HepG2 (cell line): Measurements from ENCODE around the gene CALU. TPM values are rescaled to one million over a fixed set of nuclear protein-coding genes. Genes with fewer than 3 reads are reported as not detected.

Source experiments
- ARNTL ChIP-seq: sonication (generic); formaldehyde crosslinking; IDR thresholded peaks from 2 replicates; pipeline ENCODE4 v1.4.0; 2020; ENCODE audit warnings: mild to moderate bottlenecking, missing genetic modification reagents
- GATA4 ChIP-seq: sonication (generic); IDR thresholded peaks from 2 replicates; pipeline ENCODE4 v1.6.1; 2016; ENCODE audit warnings: antibody characterized with exemption, low read depth, borderline replicate concordance
- GATAD1 ChIP-seq: IDR thresholded peaks from 2 replicates; pipeline ENCODE4 v1.6.1; 2016; ENCODE audit warnings: missing genetic modification reagents, missing compliant biosample characterization
- NFKB2 ChIP-seq: sonication (generic); formaldehyde crosslinking; IDR thresholded peaks from 2 replicates; pipeline ENCODE4 v1.4.0; 2020; ENCODE audit warnings: missing genetic modification reagents, borderline replicate concordance
- NONO ChIP-seq, 2 experiments: fragments of 450-650 bp in 1 of 2; sonication (generic) in 1 of 2; formaldehyde crosslinking in 1 of 2; IDR thresholded peaks in 1 of 2; conservative IDR thresholded peaks in 1 of 2; 2 replicates each; pipeline versions ENCODE4 v1.6.1 to v1.8.0; 2017 to 2022; ENCODE audit warnings: mild to moderate bottlenecking in 1 of 2, missing genetic modification reagents in 1 of 2, moderate library complexity in 1 of 2
- RXRA ChIP-seq: sonication (generic); formaldehyde crosslinking; IDR thresholded peaks from 2 replicates; pipeline ENCODE4 v1.5.1; 2020; ENCODE audit warnings: missing genetic modification reagents
- SMAD9 ChIP-seq: sonication (generic); formaldehyde crosslinking; IDR thresholded peaks from 2 replicates; pipeline ENCODE4 v1.5.1; 2020; ENCODE audit warnings: mild to moderate bottlenecking, missing genetic modification reagents
- SP1 ChIP-seq, 2 experiments: fragments of 450-650 bp in 1 of 2; sonication (generic) in 1 of 2; formaldehyde crosslinking in 1 of 2; IDR thresholded peaks; 2 replicates each; pipeline versions ENCODE4 v1.4.0 to v1.6.1; 2016 to 2020; ENCODE audit warnings: missing genetic modification reagents in 1 of 2
- TBL1XR1 ChIP-seq: fragments of 150-350 bp; IDR thresholded peaks from 2 replicates; pipeline ENCODE4 v1.6.1; 2014; ENCODE audit warnings: borderline replicate concordance, low read length; ENCODE audit not compliant: partially characterized antibody
- TSC22D2 ChIP-seq: sonication (generic); formaldehyde crosslinking; IDR thresholded peaks from 2 replicates; pipeline ENCODE4 v1.5.1; 2020; ENCODE audit warnings: missing genetic modification reagents, mild to moderate bottlenecking, borderline replicate concordance
- ZFY ChIP-seq: sonication (generic); formaldehyde crosslinking; IDR thresholded peaks from 2 replicates; pipeline ENCODE4 v1.4.0; 2020; ENCODE audit warnings: missing genetic modification reagents
- ZNF552 ChIP-seq: sonication (generic); formaldehyde crosslinking; IDR thresholded peaks from 2 replicates; pipeline ENCODE4 v1.9.0; 2022; ENCODE audit warnings: missing genetic modification reagents, mild to moderate bottlenecking, borderline replicate concordance
- ZNF691 ChIP-seq: sonication (generic); formaldehyde crosslinking; IDR thresholded peaks from 2 replicates; pipeline ENCODE4 v1.4.0; 2020; ENCODE audit warnings: missing genetic modification reagents, low read depth, mild to moderate bottlenecking, borderline replicate concordance
- polyA plus RNA-seq, 8 experiments: library from polyadenylated mRNA; depleted of rRNA in 3 of 8; stranded (reverse) in 7 of 8; unstranded in 1 of 8; fragments of >200 nt; fragmentation: Illumina TruSeq in 4 of 8; extraction: Trizol in 4 of 8; gene quantifications; 2 replicates each; pipeline versions ENCODE4 v1.2.1 to v1.2.3, GENCODE V29; 2011 to 2016; ENCODE audit warnings: low read depth in 4 of 8, missing spikeins in 1 of 8, mixed read lengths in 1 of 8; ENCODE audit not compliant: insufficient read depth in 1 of 8
- total RNA-seq, 5 experiments: library from RNA; depleted of rRNA; stranded (reverse); fragments of >200 nt; fragmentation: Illumina TruSeq; extraction: Trizol; gene quantifications; 2 replicates each; pipeline ENCODE4 v1.2.3, GENCODE V29; 2016; ENCODE audit warnings: low read depth in 1 of 5
- TF ChIP-seq, protein P1 (sequence below): sonication (generic); formaldehyde crosslinking; IDR thresholded peaks from 2 replicates; pipeline ENCODE4; 2020; ENCODE audit warnings: missing genetic modification reagents, mild to moderate bottlenecking, borderline replicate concordance
- TF ChIP-seq, protein P2 (sequence below): sonication (generic); formaldehyde crosslinking; IDR thresholded peaks from 2 replicates; pipeline ENCODE4 v1.9.0; 2021; ENCODE audit warnings: missing genetic modification reagents, borderline replicate concordance
- TF ChIP-seq, protein P3 (sequence below): sonication (generic); formaldehyde crosslinking; IDR thresholded peaks from 2 replicates; pipeline ENCODE4 v1.8.0; 2022; ENCODE audit warnings: missing genetic modification reagents, mild to moderate bottlenecking, moderate library complexity, borderline replicate concordance
- TF ChIP-seq, protein P4 (sequence below): sonication (generic); formaldehyde crosslinking; IDR thresholded peaks from 2 replicates; pipeline ENCODE4 v1.4.0; 2020; ENCODE audit warnings: missing genetic modification reagents

Gene CALU
- total and polyA plus RNA-seq, 2 of the 13 experiments (the other 11 are each of a cell fraction or from before 2014, with no cell fraction given) = 198 to 252 TPM

DNA sequence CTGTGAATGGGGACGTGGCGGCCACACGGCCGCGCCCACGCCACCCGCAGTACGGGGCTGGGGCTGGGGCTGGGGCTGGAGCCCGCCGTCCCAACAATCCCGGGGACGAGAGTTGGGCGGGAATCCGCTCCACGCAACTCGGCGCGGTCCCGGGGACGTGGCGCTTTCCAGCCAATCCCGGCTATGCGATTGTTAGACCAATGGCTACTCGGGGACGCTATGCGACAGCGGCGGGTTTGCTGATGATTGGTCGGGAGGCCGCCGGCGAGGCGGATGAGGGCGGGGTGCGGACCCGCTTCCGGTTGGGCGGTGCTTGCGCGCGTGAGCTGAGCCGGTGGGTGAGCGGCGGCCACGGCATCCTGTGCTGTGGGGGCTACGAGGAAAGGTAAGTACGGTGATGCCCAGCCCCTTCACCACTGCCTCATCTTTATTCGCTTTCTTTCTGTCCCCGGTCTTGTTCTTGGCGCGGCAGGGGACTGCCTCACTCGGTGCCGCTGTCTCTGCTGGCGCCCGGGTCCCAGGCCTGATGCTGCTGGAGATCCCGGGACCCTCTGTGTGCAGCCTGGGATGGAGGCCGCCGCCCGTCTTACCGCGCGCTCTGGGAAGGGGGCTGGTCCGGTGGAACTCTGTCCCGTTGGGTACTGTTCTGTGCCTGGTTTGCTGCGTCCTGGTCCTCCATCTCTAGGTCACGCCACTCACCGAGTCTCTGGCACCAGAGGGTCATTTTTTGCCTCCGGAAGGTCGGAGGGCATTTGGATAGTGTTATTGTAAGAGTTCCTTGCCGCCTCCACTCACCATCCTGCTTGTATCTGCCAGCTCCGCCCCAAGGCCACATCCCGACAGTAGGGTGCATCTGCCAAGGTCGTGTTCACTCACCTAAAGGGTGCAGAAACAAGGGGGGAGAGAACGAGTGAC, at the start of gene CALU (continued):
- TF ChIP-seq GATAD1 (CRISPR knock-in tag) = peak; percentile 85
- 0 out of 2 replicates have a peak, but pooled peaks have one; percentile 51 for TF ChIP-seq ZNF552 (CRISPR knock-in tag)
- no peak for TF ChIP-seq TBL1XR1
- TF ChIP-seq, protein P1, sequence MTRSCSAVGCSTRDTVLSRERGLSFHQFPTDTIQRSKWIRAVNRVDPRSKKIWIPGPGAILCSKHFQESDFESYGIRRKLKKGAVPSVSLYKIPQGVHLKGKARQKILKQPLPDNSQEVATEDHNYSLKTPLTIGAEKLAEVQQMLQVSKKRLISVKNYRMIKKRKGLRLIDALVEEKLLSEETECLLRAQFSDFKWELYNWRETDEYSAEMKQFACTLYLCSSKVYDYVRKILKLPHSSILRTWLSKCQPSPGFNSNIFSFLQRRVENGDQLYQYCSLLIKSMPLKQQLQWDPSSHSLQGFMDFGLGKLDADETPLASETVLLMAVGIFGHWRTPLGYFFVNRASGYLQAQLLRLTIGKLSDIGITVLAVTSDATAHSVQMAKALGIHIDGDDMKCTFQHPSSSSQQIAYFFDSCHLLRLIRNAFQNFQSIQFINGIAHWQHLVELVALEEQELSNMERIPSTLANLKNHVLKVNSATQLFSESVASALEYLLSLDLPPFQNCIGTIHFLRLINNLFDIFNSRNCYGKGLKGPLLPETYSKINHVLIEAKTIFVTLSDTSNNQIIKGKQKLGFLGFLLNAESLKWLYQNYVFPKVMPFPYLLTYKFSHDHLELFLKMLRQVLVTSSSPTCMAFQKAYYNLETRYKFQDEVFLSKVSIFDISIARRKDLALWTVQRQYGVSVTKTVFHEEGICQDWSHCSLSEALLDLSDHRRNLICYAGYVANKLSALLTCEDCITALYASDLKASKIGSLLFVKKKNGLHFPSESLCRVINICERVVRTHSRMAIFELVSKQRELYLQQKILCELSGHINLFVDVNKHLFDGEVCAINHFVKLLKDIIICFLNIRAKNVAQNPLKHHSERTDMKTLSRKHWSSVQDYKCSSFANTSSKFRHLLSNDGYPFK = peak; percentile 41; the same call in 1 of the 2 replicates
- TF ChIP-seq SP1 (IDR thresholded peaks at IDR 0.05) = no peak
- peak; percentile 63; the same call in 1 of the 2 replicates for TF ChIP-seq SP1 (CRISPR knock-in tag; IDR thresholded peaks at IDR 0.05)
- TF ChIP-seq NFKB2 (CRISPR knock-in tag) = peak; percentile 71
- TF ChIP-seq, protein P2, sequence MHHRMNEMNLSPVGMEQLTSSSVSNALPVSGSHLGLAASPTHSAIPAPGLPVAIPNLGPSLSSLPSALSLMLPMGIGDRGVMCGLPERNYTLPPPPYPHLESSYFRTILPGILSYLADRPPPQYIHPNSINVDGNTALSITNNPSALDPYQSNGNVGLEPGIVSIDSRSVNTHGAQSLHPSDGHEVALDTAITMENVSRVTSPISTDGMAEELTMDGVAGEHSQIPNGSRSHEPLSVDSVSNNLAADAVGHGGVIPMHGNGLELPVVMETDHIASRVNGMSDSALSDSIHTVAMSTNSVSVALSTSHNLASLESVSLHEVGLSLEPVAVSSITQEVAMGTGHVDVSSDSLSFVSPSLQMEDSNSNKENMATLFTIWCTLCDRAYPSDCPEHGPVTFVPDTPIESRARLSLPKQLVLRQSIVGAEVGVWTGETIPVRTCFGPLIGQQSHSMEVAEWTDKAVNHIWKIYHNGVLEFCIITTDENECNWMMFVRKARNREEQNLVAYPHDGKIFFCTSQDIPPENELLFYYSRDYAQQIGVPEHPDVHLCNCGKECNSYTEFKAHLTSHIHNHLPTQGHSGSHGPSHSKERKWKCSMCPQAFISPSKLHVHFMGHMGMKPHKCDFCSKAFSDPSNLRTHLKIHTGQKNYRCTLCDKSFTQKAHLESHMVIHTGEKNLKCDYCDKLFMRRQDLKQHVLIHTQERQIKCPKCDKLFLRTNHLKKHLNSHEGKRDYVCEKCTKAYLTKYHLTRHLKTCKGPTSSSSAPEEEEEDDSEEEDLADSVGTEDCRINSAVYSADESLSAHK (CRISPR knock-in tag) = no peak
- TF ChIP-seq SMAD9 (CRISPR knock-in tag) = no peak
- peak; percentile 35; the same call in 1 of the 2 replicates for TF ChIP-seq GATA4
- TF ChIP-seq ZNF691 (CRISPR knock-in tag) = 0 out of 2 replicates have a peak, but pooled peaks have one; percentile 49
- TF ChIP-seq, protein P3, sequence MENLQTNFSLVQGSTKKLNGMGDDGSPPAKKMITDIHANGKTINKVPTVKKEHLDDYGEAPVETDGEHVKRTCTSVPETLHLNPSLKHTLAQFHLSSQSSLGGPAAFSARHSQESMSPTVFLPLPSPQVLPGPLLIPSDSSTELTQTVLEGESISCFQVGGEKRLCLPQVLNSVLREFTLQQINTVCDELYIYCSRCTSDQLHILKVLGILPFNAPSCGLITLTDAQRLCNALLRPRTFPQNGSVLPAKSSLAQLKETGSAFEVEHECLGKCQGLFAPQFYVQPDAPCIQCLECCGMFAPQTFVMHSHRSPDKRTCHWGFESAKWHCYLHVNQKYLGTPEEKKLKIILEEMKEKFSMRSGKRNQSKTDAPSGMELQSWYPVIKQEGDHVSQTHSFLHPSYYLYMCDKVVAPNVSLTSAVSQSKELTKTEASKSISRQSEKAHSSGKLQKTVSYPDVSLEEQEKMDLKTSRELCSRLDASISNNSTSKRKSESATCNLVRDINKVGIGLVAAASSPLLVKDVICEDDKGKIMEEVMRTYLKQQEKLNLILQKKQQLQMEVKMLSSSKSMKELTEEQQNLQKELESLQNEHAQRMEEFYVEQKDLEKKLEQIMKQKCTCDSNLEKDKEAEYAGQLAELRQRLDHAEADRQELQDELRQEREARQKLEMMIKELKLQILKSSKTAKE (CRISPR knock-in tag) = peak; percentile 40; the same call in 1 of the 2 replicates
- peak; percentile 28; the same call in 1 of the 2 replicates for TF ChIP-seq RXRA (CRISPR knock-in tag)
- no peak for TF ChIP-seq NONO (IDR thresholded peaks at IDR 0.05)
- TF ChIP-seq NONO (CRISPR knock-in tag; conservative IDR thresholded peaks at IDR 0.05) = peak; percentile 53; the same call in 1 of the 2 replicates
- TF ChIP-seq ZFY (CRISPR knock-in tag) = peak; percentile 91
- no peak for TF ChIP-seq TSC22D2 (CRISPR knock-in tag)
- TF ChIP-seq, protein P4, sequence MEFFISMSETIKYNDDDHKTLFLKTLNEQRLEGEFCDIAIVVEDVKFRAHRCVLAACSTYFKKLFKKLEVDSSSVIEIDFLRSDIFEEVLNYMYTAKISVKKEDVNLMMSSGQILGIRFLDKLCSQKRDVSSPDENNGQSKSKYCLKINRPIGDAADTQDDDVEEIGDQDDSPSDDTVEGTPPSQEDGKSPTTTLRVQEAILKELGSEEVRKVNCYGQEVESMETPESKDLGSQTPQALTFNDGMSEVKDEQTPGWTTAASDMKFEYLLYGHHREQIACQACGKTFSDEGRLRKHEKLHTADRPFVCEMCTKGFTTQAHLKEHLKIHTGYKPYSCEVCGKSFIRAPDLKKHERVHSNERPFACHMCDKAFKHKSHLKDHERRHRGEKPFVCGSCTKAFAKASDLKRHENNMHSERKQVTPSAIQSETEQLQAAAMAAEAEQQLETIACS = 0 out of 2 replicates have a peak, but pooled peaks have one; percentile 37
- TF ChIP-seq ARNTL (CRISPR knock-in tag) = no peak
